ENCODE measurements around the gene ADAM30.

The ADAM30 gene

DNA sequence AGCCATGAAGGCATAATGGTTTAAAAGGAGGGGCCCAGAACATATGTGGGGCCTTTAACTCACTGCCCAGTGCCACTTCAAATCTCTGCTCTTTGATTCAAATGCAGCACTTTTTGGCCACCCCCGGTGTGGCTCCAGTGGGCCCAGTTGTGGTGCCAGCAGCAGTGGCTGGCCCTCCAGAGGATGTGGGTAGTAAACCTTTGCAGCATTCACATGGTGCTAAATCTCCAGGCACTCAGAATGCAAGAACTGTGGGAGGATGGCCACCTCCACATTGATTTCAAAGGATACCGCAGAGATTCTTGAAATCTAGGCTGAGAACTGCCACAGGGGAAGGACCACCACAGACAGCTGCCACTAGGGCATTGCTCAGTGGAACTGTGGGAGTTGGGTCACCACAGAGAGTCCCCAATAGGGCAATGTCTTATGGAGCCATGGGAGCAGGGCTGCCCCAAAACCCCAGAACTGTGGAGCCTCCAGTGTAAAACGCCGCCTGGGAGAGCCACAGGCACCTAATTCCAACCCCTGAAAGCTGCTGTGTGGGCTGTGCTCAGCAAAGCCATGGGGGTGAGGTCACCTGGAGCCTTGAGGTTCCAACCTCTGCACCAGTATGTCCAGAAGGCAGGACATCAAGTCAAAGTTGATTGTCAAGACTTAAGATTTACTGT, 6.6 kb upstream of the ADAM30 start:
- DNase-seq (ENCODE audit: low read depth, low spot score), result no peak

GRCh38 chr1:119898981-119899720, 2.8 kb upstream of the ADAM30 start:
- DNase-seq (ENCODE audit: low read depth, low spot score), result no peak
- TF ChIP-seq POLR2AphosphoS5 (IDR thresholded peaks at IDR 0.05; ENCODE audit: borderline replicate concordance, low read depth, low read length), result no peak
- Histone ChIP-seq H3K27ac (no peak overlapping the region), H3K36me3 (ENCODE audit: insufficient read depth, low read length) (no peaks in the 10 kb centered on the region), H3K4me3 (no peak overlapping the region), H3K9ac (ENCODE audit: insufficient read length) (no peak overlapping the region), H3K9me3 (ENCODE audit: low read depth, low read length) (no peaks in the 10 kb centered on the region)

More for the DNA sequence above, 6.6 kb upstream of the ADAM30 start:
- no peak overlapping the region for H3K9ac ChIP-seq (ENCODE audit: insufficient read length)
- 0 out of 2 replicates have a peak, but pooled peaks cover 2% of the 10 kb centered on the region for H3K9me3 ChIP-seq (ENCODE audit: low read depth, low read length)
- no peaks in the 10 kb centered on the region for H3K36me3 ChIP-seq (ENCODE audit: insufficient read depth, low read length)
- no peak for TF ChIP-seq POLR2AphosphoS5 (IDR thresholded peaks at IDR 0.05; ENCODE audit: borderline replicate concordance, low read depth, low read length)
- no peak for TF ChIP-seq EZH2 (IDR thresholded peaks at IDR 0.05)
- TF ChIP-seq FOXP2 (optimal IDR thresholded peaks at IDR 0.05; ENCODE audit: control extremely low read depth, extremely low read length, insufficient read depth), result no peak
- no peak overlapping the region for H3K4me3 ChIP-seq
- no peak overlapping the region for H3K27ac ChIP-seq

DNA sequence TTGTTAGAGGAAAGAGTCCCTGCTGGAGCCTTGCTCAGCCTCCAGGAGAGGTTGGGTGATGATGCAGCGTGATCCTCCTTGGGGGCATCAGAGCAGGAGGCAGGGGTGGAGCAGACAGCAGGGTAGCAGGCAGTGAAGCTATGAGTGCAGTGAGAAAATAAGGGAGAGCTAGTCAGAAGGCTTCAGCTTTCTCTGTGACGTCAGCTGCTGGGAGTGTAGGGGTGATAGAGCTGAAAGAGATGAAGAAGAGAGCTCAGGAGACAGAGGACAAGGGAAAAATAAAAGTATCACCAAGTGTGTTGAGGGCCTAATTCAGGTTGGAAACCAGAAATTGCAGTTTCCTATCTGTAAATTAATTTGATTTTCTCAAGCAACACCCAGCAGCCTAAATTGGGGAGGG, 2.2 kb upstream of the ADAM30 start:
- DNase-seq (ENCODE audit: low read depth, low spot score), result no peak

DNA sequence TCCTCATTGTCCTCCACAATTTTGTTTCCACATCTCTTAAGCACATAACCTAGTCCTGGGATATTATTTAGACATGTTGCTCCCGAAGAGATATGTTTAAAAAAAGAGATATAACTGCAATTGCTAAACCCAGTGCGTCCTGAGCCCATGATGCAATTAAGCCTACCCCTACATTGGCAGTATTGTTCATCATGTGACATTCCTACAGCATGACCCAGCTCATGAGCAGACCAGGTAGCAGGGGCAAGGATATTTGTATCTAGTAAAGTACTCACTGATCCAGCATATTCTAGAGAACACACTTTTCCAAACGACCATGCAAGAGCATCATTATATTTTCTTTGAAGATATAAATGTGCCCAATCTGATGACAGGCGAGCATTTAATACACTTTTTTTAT, 1.2 kb downstream of the ADAM30 start:
- Histone ChIP-seq H3K9ac (ENCODE audit: insufficient read length) (no peak overlapping the region), H3K36me3 (ENCODE audit: insufficient read depth, low read length) (no peaks in the 10 kb centered on the region), H3K27ac (no peak overlapping the region), H3K9me3 (ENCODE audit: low read depth, low read length) (no peaks in the 10 kb centered on the region), H3K4me3 (no peak overlapping the region)
- TF ChIP-seq POLR2AphosphoS5 (IDR thresholded peaks at IDR 0.05; ENCODE audit: borderline replicate concordance, low read depth, low read length) (no peak), EZH2 (IDR thresholded peaks at IDR 0.05) (no peak), FOXP2 (optimal IDR thresholded peaks at IDR 0.05; ENCODE audit: control extremely low read depth, extremely low read length, insufficient read depth) (no peak)
- no peak for DNase-seq (ENCODE audit: low read depth, low spot score)

More for the DNA sequence above, 2.2 kb upstream of the ADAM30 start:
- H3K27ac ChIP-seq, result no peak overlapping the region
- no peaks in the 10 kb centered on the region for H3K36me3 ChIP-seq (ENCODE audit: insufficient read depth, low read length)
- no peak overlapping the region for H3K4me3 ChIP-seq
- H3K9ac ChIP-seq (ENCODE audit: insufficient read length), result no peak overlapping the region
- H3K9me3 ChIP-seq (ENCODE audit: low read depth, low read length), result no peaks in the 10 kb centered on the region
- TF ChIP-seq EZH2 (IDR thresholded peaks at IDR 0.05) (no peak), FOXP2 (optimal IDR thresholded peaks at IDR 0.05; ENCODE audit: control extremely low read depth, extremely low read length, insufficient read depth) (no peak), POLR2AphosphoS5 (IDR thresholded peaks at IDR 0.05; ENCODE audit: borderline replicate concordance, low read depth, low read length) (no peak)

- DNase-seq (ENCODE audit: low read depth, low spot score), result no peak
- H3K9ac ChIP-seq (ENCODE audit: insufficient read length), result no peak overlapping the region
- no peak overlapping the region for H3K27ac ChIP-seq
These were observed 2.3 kb downstream of the ADAM30 start for GRCh38 chr1:119893827-119894700.

GRCh38 chr1:119893238-119893791, 3.0 kb downstream of the ADAM30 start:
- H3K36me3 ChIP-seq (ENCODE audit: insufficient read depth, low read length), result no peaks in the 10 kb centered on the region
- no peak overlapping the region for H3K9ac ChIP-seq (ENCODE audit: insufficient read length)
- no peak overlapping the region for H3K4me3 ChIP-seq
- no peak for DNase-seq (ENCODE audit: low read depth, low spot score)
- H3K27ac ChIP-seq, result no peak overlapping the region
- 0 out of 2 replicates have a peak, but pooled peaks cover 4% of the 10 kb centered on the region for H3K9me3 ChIP-seq (ENCODE audit: low read depth, low read length)
- TF ChIP-seq EZH2 (IDR thresholded peaks at IDR 0.05) (no peak), POLR2AphosphoS5 (IDR thresholded peaks at IDR 0.05; ENCODE audit: borderline replicate concordance, low read depth, low read length) (no peak), FOXP2 (optimal IDR thresholded peaks at IDR 0.05; ENCODE audit: control extremely low read depth, extremely low read length, insufficient read depth) (no peak)

More at GRCh38 chr1:119893827-119894700, 2.3 kb downstream of the ADAM30 start:
- H3K36me3 ChIP-seq (ENCODE audit: insufficient read depth, low read length), result no peaks in the 10 kb centered on the region
- H3K4me3 ChIP-seq, result no peak overlapping the region
- TF ChIP-seq EZH2 (IDR thresholded peaks at IDR 0.05) (no peak), POLR2AphosphoS5 (IDR thresholded peaks at IDR 0.05; ENCODE audit: borderline replicate concordance, low read depth, low read length) (no peak), FOXP2 (optimal IDR thresholded peaks at IDR 0.05; ENCODE audit: control extremely low read depth, extremely low read length, insufficient read depth) (no peak)
- no peaks in the 10 kb centered on the region for H3K9me3 ChIP-seq (ENCODE audit: low read depth, low read length)

DNA sequence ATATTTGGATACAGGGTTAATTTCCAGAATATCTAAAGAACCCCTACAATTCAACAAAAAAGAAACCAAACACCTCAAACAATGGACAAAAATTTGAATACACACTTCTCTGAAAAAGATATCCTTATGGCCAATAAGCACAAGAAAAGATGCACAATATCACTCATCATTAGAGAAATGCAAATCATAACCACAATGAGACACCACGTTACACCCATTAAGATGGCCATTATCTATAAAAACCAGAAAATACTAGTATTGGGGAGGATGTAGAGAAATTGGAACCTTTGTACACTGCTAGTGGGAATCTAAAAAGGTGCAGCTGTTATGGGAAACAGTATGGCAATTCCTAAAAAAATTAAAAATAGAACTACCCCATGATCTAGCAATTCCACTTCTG, 4.9 kb downstream of the ADAM30 start:
- Histone ChIP-seq H3K36me3 (ENCODE audit: insufficient read depth, low read length) (no peaks in the 10 kb centered on the region), H3K27ac (no peak overlapping the region), H3K9me3 (ENCODE audit: low read depth, low read length) (0 out of 2 replicates have a peak, but pooled peaks cover 4% of the 10 kb centered on the region), H3K9ac (ENCODE audit: insufficient read length) (no peak overlapping the region), H3K4me3 (no peak overlapping the region)
- DNase-seq (ENCODE audit: low read depth, low spot score), result no peak
- TF ChIP-seq POLR2AphosphoS5 (IDR thresholded peaks at IDR 0.05; ENCODE audit: borderline replicate concordance, low read depth, low read length) (no peak), FOXP2 (optimal IDR thresholded peaks at IDR 0.05; ENCODE audit: control extremely low read depth, extremely low read length, insufficient read depth) (no peak), EZH2 (IDR thresholded peaks at IDR 0.05) (no peak)

DNA sequence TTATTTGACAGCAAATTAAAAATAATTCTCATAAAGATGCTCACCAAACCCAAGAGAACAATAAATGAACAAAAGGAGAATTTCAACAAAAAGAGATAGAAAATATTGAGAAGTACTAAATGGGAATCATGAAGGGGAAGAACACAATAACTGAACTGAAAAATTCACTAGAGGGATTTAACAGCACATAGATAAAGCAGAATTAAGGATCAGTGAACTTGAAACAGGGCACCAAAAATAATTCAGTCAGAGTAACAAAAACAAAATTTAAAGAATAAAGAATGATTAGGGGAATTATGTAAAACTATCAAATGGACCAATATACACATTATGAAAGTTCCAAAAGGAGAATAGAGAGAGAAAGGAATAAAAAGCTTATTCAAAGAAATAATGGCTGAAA, 7.8 kb downstream of the ADAM30 start:
- Histone ChIP-seq H3K9me3 (ENCODE audit: low read depth, low read length) (0 out of 2 replicates have a peak, but pooled peaks cover 4% of the 10 kb centered on the region), H3K4me3 (no peak overlapping the region), H3K27ac (no peak overlapping the region), H3K9ac (ENCODE audit: insufficient read length) (no peak overlapping the region), H3K36me3 (ENCODE audit: insufficient read depth, low read length) (no peaks in the 10 kb centered on the region)
- TF ChIP-seq POLR2AphosphoS5 (IDR thresholded peaks at IDR 0.05; ENCODE audit: borderline replicate concordance, low read depth, low read length) (no peak), FOXP2 (optimal IDR thresholded peaks at IDR 0.05; ENCODE audit: control extremely low read depth, extremely low read length, insufficient read depth) (no peak), EZH2 (IDR thresholded peaks at IDR 0.05) (no peak)
- DNase-seq (ENCODE audit: low read depth, low spot score), result no peak

All from SK-N-MC (cell line).